SK-N-MC (cell line): ENCODE results near the gene TCOF1.

ENCODE experiments used
- EZH2 ChIP-seq: fragments of 200-600 bp; sonication (generic); IDR thresholded peaks from one replicate; pipeline ENCODE4 v1.6.1; 2017; ENCODE audit warnings: antibody characterized with exemption
- FOXP2 ChIP-seq: optimal IDR thresholded peaks from 2 replicates; pipeline ENCODE3; 2011; ENCODE audit warnings: mild to moderate bottlenecking, moderate library complexity; ENCODE audit not compliant: insufficient read depth; ENCODE audit errors: extremely low read length, control extremely low read depth
- POLR2AphosphoS5 ChIP-seq: IDR thresholded peaks from 2 replicates; pipeline ENCODE4 v1.6.1; 2012; ENCODE audit warnings: mild to moderate bottlenecking, low read depth, low read length, borderline replicate concordance

- TF ChIP-seq POLR2AphosphoS5 (no peak), EZH2 (no peak), FOXP2 (no peak)
These were observed 70.8 kb downstream of the TCOF1 start for GRCh38 chr5:150428106-150428876.
